ENCODE data around the gene CCDC188.
A peak's percentile ranks its signal among the peaks of the same experiment; 100 is the strongest.

The CCDC188 gene

GRCh38 chr22:20159076-20159475 is 8.2 kb upstream of the CCDC188 start:
- H3K4me1 ChIP-seq (ENCODE audit: control insufficient read depth in 2 of 2, insufficient read depth in 1 of 2, low read depth in 1 of 2, low read length in 2 of 2): peaks cover 12 to 29% of the 10 kb centered on the region in 2 donors
- H3K23ac ChIP-seq (ENCODE audit: low read depth, low read length, poor library complexity): peak overlapping the region; percentile 80
- no peak overlapping the region for H3K4me2 ChIP-seq (ENCODE audit: insufficient read depth, low read length, poor library complexity, severe bottlenecking)
- peak overlapping the region; percentile 71 for H3K18ac ChIP-seq (ENCODE audit: low read length)
- DNase-seq (ENCODE audit: low spot score): no peak
- no peak overlapping the region for H3K4me3 ChIP-seq (ENCODE audit: low read length in 2 of 2)
- no CpG with 5 or more reads among the region's 9 CpGs for WGBS, 2 donors (ENCODE audit: extremely low coverage in 2 of 2, insufficient read length in 2 of 2, insufficient replicate concordance in 1 of 2)
- H4K91ac ChIP-seq (ENCODE audit: low read depth, low read length, poor library complexity): no peak overlapping the region
- H3K9ac ChIP-seq (ENCODE audit: low read depth, low read length, poor library complexity): peak overlapping the region; percentile 44
- no peak overlapping the region for H3K14ac ChIP-seq (ENCODE audit: low read length)
- no peak overlapping the region for H2BK120ac ChIP-seq (ENCODE audit: low read depth, low read length)
- no peaks in the 10 kb centered on the region for H3K79me1 ChIP-seq (ENCODE audit: low read depth, low read length)
- peak overlapping the region; percentile 73 for H2BK12ac ChIP-seq (ENCODE audit: low read length)
- H2BK15ac ChIP-seq (ENCODE audit: low read length): no peak overlapping the region
- H2BK5ac ChIP-seq (ENCODE audit: low read length): peak overlapping the region; percentile 10
- peak overlapping the region; percentile 84 for H2AK5ac ChIP-seq (ENCODE audit: low read depth, low read length)
- no peaks in the 10 kb centered on the region for H3K36me3 ChIP-seq (replicated peaks in 1 of 2; ENCODE audit: control insufficient read depth in 2 of 2, insufficient read depth in 2 of 2, low read length in 2 of 2)
- no peaks in the 10 kb centered on the region for H3K27me3 ChIP-seq (ENCODE audit: control insufficient read depth in 3 of 3, insufficient read depth in 3 of 3, low read depth in 1 of 3, low read length in 3 of 3)
- H3K9me3 ChIP-seq (replicated peaks in 1 of 2; ENCODE audit: control insufficient read depth in 2 of 2, insufficient read depth in 1 of 2, low read depth in 1 of 2, low read length in 2 of 2): peaks cover 0 to 2% of the 10 kb centered on the region in 2 donors
- no peak overlapping the region for H3K27ac ChIP-seq (replicated peaks; ENCODE audit: low read length)
- no peak overlapping the region for H2AFZ ChIP-seq (ENCODE audit: low read length)
- H4K8ac ChIP-seq (ENCODE audit: low read depth, low read length): no peak overlapping the region
- no peak overlapping the region for H3K4ac ChIP-seq (ENCODE audit: low read length)

- H2BK15ac ChIP-seq (ENCODE audit: low read length): peak overlapping the region; percentile 85
- no peak overlapping the region for H3K4me2 ChIP-seq (ENCODE audit: insufficient read depth, low read length, poor library complexity, severe bottlenecking)
- H3K14ac ChIP-seq (ENCODE audit: low read length): peak overlapping the region; percentile 71
- no peak overlapping the region for H2AFZ ChIP-seq (ENCODE audit: low read length)
- no peaks in the 10 kb centered on the region for H3K36me3 ChIP-seq (replicated peaks in 1 of 2; ENCODE audit: control insufficient read depth in 2 of 2, insufficient read depth in 2 of 2, low read length in 2 of 2)
- no peak overlapping the region for H4K91ac ChIP-seq (ENCODE audit: low read depth, low read length, poor library complexity)
- no peak overlapping the region for H3K4me3 ChIP-seq (ENCODE audit: low read length in 2 of 2)
- no peak overlapping the region for H3K27ac ChIP-seq (replicated peaks; ENCODE audit: low read length)
- H3K79me1 ChIP-seq (ENCODE audit: low read depth, low read length): no peaks in the 10 kb centered on the region
- H3K18ac ChIP-seq (ENCODE audit: low read length): peak overlapping the region; percentile 83
- no peaks in the 10 kb centered on the region for H3K27me3 ChIP-seq (ENCODE audit: control insufficient read depth in 3 of 3, insufficient read depth in 3 of 3, low read depth in 1 of 3, low read length in 3 of 3)
- no peak for DNase-seq (ENCODE audit: low spot score)
- H3K9ac ChIP-seq (ENCODE audit: low read depth, low read length, poor library complexity): no peak overlapping the region
- no peak overlapping the region for H2BK12ac ChIP-seq (ENCODE audit: low read length)
- peaks cover 15 to 33% of the 10 kb centered on the region in 2 donors for H3K4me1 ChIP-seq (ENCODE audit: control insufficient read depth in 2 of 2, insufficient read depth in 1 of 2, low read depth in 1 of 2, low read length in 2 of 2)
- no peak overlapping the region for H3K4ac ChIP-seq (ENCODE audit: low read length)
- H3K23ac ChIP-seq (ENCODE audit: low read depth, low read length, poor library complexity): peak overlapping the region; percentile 80
- peaks cover 0 to 2% of the 10 kb centered on the region in 2 donors for H3K9me3 ChIP-seq (replicated peaks in 1 of 2; ENCODE audit: control insufficient read depth in 2 of 2, insufficient read depth in 1 of 2, low read depth in 1 of 2, low read length in 2 of 2)
- H2BK120ac ChIP-seq (ENCODE audit: low read depth, low read length): no peak overlapping the region
- no CpG with 5 or more reads among the region's 15 CpGs for WGBS, 2 donors (ENCODE audit: extremely low coverage in 2 of 2, insufficient read length in 2 of 2, insufficient replicate concordance in 1 of 2)
- peak overlapping the region; percentile 97 for H2AK5ac ChIP-seq (ENCODE audit: low read depth, low read length)
- no peak overlapping the region for H4K8ac ChIP-seq (ENCODE audit: low read depth, low read length)
- peak overlapping the region; percentile 10 for H2BK5ac ChIP-seq (ENCODE audit: low read length)
Observed at GRCh38 chr22:20158391-20159036, 7.7 kb upstream of the CCDC188 start.

GRCh38 chr22:20157430-20158183 is 6.8 kb upstream of the CCDC188 start:
- Histone ChIP-seq H2BK12ac (ENCODE audit: low read length) (peak overlapping the region; percentile 75), H3K9ac (ENCODE audit: low read depth, low read length, poor library complexity) (no peak overlapping the region), H2BK120ac (ENCODE audit: low read depth, low read length) (no peak overlapping the region), H3K18ac (ENCODE audit: low read length) (peak overlapping the region; percentile 83), H4K91ac (ENCODE audit: low read depth, low read length, poor library complexity) (no peak overlapping the region), H3K79me1 (ENCODE audit: low read depth, low read length) (no peaks in the 10 kb centered on the region), H3K27me3 (ENCODE audit: control insufficient read depth in 3 of 3, insufficient read depth in 3 of 3, low read depth in 1 of 3, low read length in 3 of 3) (no peaks in the 10 kb centered on the region), H3K27ac (replicated peaks; ENCODE audit: low read length) (no peak overlapping the region), H2BK5ac (ENCODE audit: low read length) (no peak overlapping the region), H3K9me3 (replicated peaks in 1 of 2; ENCODE audit: control insufficient read depth in 2 of 2, insufficient read depth in 1 of 2, low read depth in 1 of 2, low read length in 2 of 2) (peaks cover 0 to 2% of the 10 kb centered on the region in 2 donors), H3K4me1 (ENCODE audit: control insufficient read depth in 2 of 2, insufficient read depth in 1 of 2, low read depth in 1 of 2, low read length in 2 of 2) (peaks cover 15 to 34% of the 10 kb centered on the region in 2 donors), H3K23ac (ENCODE audit: low read depth, low read length, poor library complexity) (peak overlapping the region; percentile 6), H3K4ac (ENCODE audit: low read length) (no peak overlapping the region), H3K4me2 (ENCODE audit: insufficient read depth, low read length, poor library complexity, severe bottlenecking) (no peak overlapping the region), H3K4me3 (ENCODE audit: low read length in 2 of 2) (no peak overlapping the region), H2AK5ac (ENCODE audit: low read depth, low read length) (peak overlapping the region; percentile 97), H2BK15ac (ENCODE audit: low read length) (peak overlapping the region; percentile 85), H3K14ac (ENCODE audit: low read length) (peak overlapping the region; percentile 56), H2AFZ (ENCODE audit: low read length) (no peak overlapping the region), H3K36me3 (replicated peaks in 1 of 2; ENCODE audit: control insufficient read depth in 2 of 2, insufficient read depth in 2 of 2, low read length in 2 of 2) (no peaks in the 10 kb centered on the region), H4K8ac (ENCODE audit: low read depth, low read length) (no peak overlapping the region)
- WGBS, 2 donors (ENCODE audit: extremely low coverage in 2 of 2, insufficient read length in 2 of 2, insufficient replicate concordance in 1 of 2): no CpG with 5 or more reads among the region's 15 CpGs
- DNase-seq (ENCODE audit: low spot score): no peak

All from neuronal stem cell (in vitro differentiated cells).